ENCODE data around the gene LINGO4.
"Not testable (repeated sequence)": the region's sequence is repeated elsewhere in the genome, so short reads cannot be mapped to it uniquely, and the experiment has no call there.

- TF ChIP-seq CTCF, POLR2A (IDR thresholded peaks at IDR 0.05): not testable (repeated sequence)
Measured at GRCh38 chr1:151780736-151781135, 24.5 kb downstream of the LINGO4 start.
